Kidney epithelial cell (primary cell): ENCODE data around the gene TWF2. TPM values are rescaled to one million over a fixed set of nuclear protein-coding genes. Genes with fewer than 3 reads are reported as not detected.

ENCODE experiments used
- DNase-seq: peaks from one replicate; pipeline ENCODE4 v3.0.0-alpha.2; 2010; ENCODE audit warnings: low read depth
- H3K27me3 ChIP-seq: 2 replicates; pipeline ENCODE4 v1.6.0; 2011; ENCODE audit warnings: low read length; ENCODE audit not compliant: control insufficient read depth, insufficient read depth
- H3K36me3 ChIP-seq: 2 replicates; pipeline ENCODE4 v1.5.1; 2011; ENCODE audit warnings: low read length; ENCODE audit not compliant: control insufficient read depth, insufficient read depth
- H3K4me3 ChIP-seq: 2 replicates; pipeline ENCODE4 v1.5.1; 2011; ENCODE audit warnings: low read depth, mild to moderate bottlenecking, control low read depth, low read length
- CTCF ChIP-seq: IDR thresholded peaks from 2 replicates; pipeline ENCODE4 v1.5.1; 2011; ENCODE audit warnings: mild to moderate bottlenecking, moderate library complexity, low read length, control low read depth, inconsistent platforms; ENCODE audit not compliant: insufficient read depth, poor library complexity, severe bottlenecking
- total RNA-seq: library from RNA; depleted of rRNA; stranded (reverse); fragments of >200 nt; gene quantifications from 2 replicates; pipeline ENCODE4 v1.2.3, GENCODE V29; 2015

TWF2 gene
- total RNA-seq, 1 donor from 2014 or later: 159 TPM

DNA sequence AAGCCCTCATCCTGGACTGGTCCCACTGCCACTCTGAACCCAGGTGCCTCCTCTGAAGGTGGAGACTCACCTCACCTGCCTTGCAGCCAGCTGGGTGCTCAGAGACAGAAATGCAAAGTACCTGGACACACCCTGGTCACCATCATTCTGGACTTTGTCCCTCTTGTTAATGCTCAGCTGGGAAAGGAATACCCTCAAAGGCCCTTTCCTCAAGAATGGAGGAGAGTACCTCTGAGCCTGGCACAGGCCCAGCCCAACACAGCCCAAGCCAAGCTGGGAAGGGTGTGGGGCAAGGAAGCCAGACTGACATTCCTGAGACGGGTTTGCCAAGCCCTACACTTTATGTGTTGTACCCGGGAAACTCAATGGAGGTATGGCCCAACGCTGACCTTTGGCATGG lies 42.0 kb downstream of the TWF2 start:
- no peaks in the 10 kb centered on the region for H3K36me3 ChIP-seq
- no peak for TF ChIP-seq CTCF
- no peak for DNase-seq
- H3K4me3 ChIP-seq: no peak overlapping the region
- no peaks in the 10 kb centered on the region for H3K27me3 ChIP-seq

DNA sequence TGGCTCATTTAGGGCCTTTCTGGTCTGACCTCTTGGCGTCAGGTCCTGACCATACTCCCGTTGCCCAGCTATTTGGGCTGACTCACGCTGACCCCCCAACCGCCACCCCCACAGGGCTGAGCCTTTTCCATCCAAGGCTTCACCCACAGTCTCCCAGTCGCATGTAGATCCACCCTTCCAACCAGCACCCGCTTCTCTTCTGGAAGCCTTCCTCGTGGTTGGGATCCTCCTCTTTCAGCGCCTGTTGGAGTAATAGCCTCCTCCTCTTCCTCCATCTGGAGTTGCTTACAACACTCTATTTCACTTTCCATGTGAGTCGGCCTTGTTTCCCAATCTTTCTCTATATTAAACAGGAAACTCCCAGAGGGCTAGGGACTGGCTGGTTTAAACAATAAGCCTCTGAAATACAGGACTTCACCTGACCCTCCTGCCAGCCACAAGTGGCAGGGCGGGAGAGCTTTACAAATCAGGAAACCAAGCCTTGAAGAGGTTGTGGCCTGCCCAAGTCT lies 43.1 kb downstream of the TWF2 start:
- TF ChIP-seq CTCF: no peak
- H3K27me3 ChIP-seq: no peaks in the 10 kb centered on the region
- DNase-seq: no peak
- H3K36me3 ChIP-seq: no peaks in the 10 kb centered on the region
- no peak overlapping the region for H3K4me3 ChIP-seq

DNA sequence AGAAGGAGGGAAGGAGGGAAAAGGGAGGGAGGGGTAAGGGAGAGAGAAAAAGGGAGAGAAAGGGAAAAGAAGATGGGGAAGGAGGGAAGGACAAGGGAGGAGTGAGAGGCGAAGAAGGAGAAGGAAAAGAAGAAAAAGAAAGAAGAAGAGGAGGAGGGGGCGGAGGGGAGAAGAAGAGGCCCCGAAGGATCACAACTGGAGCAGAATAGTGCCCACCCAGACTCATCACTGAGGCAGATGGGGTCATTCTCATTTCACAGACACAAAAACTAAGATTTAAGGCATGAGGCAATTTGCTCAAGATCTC lies 43.7 kb downstream of the TWF2 start:
- Histone ChIP-seq H3K27me3 (no peaks in the 10 kb centered on the region), H3K36me3 (no peaks in the 10 kb centered on the region), H3K4me3 (no peak overlapping the region)
- no peak for TF ChIP-seq CTCF
- no peak for DNase-seq

DNA sequence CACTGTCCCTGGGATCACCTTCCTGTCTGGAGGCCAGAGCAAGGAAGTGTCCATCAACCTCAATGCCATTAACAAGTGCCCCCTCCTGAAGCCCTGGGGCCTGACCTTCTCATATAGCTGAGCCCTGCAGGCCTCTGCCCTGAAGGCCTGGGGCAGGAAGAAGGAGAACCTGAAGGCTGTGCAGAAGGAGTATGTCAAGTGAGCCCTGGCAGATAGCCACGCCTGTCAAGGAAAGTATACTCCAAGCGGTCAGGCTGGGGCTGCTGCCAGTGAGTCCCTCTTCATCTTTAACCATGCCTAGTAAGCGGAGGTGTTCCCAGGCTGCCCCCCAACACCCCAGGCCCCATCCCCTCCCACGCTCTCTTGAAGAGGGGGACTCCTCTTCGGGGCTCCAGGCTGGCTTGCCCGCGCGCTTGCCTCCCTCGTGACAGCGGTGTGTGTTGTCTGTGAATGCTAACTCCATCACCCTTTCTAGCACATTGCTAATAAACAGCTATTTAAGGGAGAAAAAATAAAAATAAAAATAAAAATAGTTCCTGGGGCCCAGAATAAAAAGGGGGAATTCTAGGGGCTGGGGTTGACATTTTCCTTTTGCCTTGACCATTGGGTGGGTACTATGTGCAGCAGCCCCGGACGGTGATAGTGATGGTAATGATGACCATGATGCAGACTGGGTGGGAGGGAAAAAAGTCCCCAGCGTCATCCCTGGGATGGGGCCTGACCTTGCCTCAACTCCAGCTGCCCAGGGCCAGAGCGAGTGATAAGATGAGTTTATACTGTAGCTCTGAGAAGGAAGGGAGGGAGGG lies 44.3 kb downstream of the TWF2 start:
- DNase-seq: no peak
- Histone ChIP-seq H3K27me3 (no peaks in the 10 kb centered on the region), H3K4me3 (no peak overlapping the region), H3K36me3 (no peaks in the 10 kb centered on the region)
- no peak for TF ChIP-seq CTCF

DNA sequence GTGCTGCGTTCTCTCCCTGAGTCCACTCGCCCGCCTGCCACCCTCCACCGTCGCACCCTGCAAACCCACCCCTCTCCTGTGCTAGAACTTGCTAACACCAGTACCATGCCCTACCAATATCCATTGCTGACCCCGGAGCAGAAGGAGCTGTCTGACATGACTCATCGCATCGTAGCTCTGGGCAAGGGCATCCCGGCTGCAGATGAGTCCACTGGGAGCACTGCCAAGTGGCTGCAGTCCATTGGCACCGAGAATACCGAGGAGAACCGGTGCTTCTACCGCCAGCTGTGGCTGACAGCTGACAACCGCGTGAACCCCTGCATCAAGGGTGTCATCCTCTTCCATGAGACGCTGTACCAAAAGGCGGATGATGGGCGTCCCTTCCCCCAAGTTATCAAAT lies 45.9 kb downstream of the TWF2 start:
- TF ChIP-seq CTCF: no peak
- Histone ChIP-seq H3K27me3 (no peaks in the 10 kb centered on the region), H3K36me3 (no peaks in the 10 kb centered on the region), H3K4me3 (no peak overlapping the region)
- DNase-seq: no peak

GRCh38 chr3:52191663-52192062 lies 47.3 kb downstream of the TWF2 start:
- DNase-seq: no peak
- Histone ChIP-seq H3K4me3 (no peak overlapping the region), H3K36me3 (no peaks in the 10 kb centered on the region), H3K27me3 (no peaks in the 10 kb centered on the region)
- no peak for TF ChIP-seq CTCF
